K562 (cell line): ENCODE results near the gene SERP1. TPM values are rescaled to one million over a fixed set of nuclear protein-coding genes. Genes with fewer than 3 reads are reported as not detected.

Source experiments
- ASH1L ChIP-seq: fragments of 450-650 bp; IDR thresholded peaks from 2 replicates; pipeline ENCODE4 v1.6.1; 2018; ENCODE audit warnings: borderline replicate concordance, mild to moderate bottlenecking, low read depth; ENCODE audit not compliant: partially characterized antibody
- BACH1 ChIP-seq: fragments of 200-800 bp; sonication (Bioruptor generic); IDR thresholded peaks from 2 replicates; pipeline ENCODE4 v1.6.1; 2016; ENCODE audit warnings: missing genetic modification characterization, missing compliant biosample characterization
- BRCA1 ChIP-seq, 2 experiments: fragments of 450-650 bp in 1 of 2; sonication (generic) in 1 of 2; formaldehyde crosslinking in 1 of 2; IDR thresholded peaks; 2 replicates each; pipeline versions ENCODE4 v1.5.0 to v1.6.1; 2017 to 2020; ENCODE audit warnings: mild to moderate bottlenecking in 1 of 2, missing genetic modification reagents in 1 of 2
- CHCHD3 ChIP-seq: fragments of 250-450 bp; sonication (Bioruptor Pico); IDR thresholded peaks from 2 replicates; pipeline ENCODE4 v2.1.2; 2022; ENCODE audit warnings: mild to moderate bottlenecking
- ELF1 ChIP-seq: fragments of 200-800 bp; sonication (Bioruptor generic); IDR thresholded peaks from 2 replicates; pipeline ENCODE4 v1.6.1; 2016; ENCODE audit warnings: missing genetic modification characterization, missing compliant biosample characterization
- GATA2 ChIP-seq: sonication (generic); formaldehyde crosslinking; IDR thresholded peaks from 2 replicates; pipeline ENCODE4 v1.4.0; 2020; ENCODE audit warnings: mild to moderate bottlenecking, missing genetic modification reagents
- HNRNPL ChIP-seq: fragments of 200-400 bp; formaldehyde crosslinking; IDR thresholded peaks from 2 replicates; pipeline ENCODE4 v1.6.1; 2017; ENCODE audit warnings: low read depth, mild to moderate bottlenecking, low read length
- PURB ChIP-seq: sonication (generic); formaldehyde crosslinking; IDR thresholded peaks from 2 replicates; pipeline ENCODE4 v1.9.0; 2021; ENCODE audit warnings: low read depth, mild to moderate bottlenecking, missing genetic modification reagents
- STAG1 ChIP-seq: sonication (generic); formaldehyde crosslinking; IDR thresholded peaks from 2 replicates; pipeline ENCODE4 v1.5.0; 2020; ENCODE audit warnings: missing genetic modification reagents, borderline replicate concordance
- TAF7 ChIP-seq: fragments of 450-650 bp; IDR thresholded peaks from 2 replicates; pipeline ENCODE4 v1.6.1; 2016; ENCODE audit warnings: missing genetic modification characterization, missing compliant biosample characterization
- TEAD1 ChIP-seq, 2 experiments: fragments of 450-650 bp in 1 of 2; sonication (generic) in 1 of 2; formaldehyde crosslinking; IDR thresholded peaks; 2 replicates each; pipeline versions ENCODE4 v1.4.0 to v1.8.0; 2020 to 2022; ENCODE audit warnings: mild to moderate bottlenecking in 2 of 2, missing genetic modification reagents in 1 of 2
- U2AF1 ChIP-seq: fragments of 200-400 bp; formaldehyde crosslinking; optimal IDR thresholded peaks from 2 replicates; pipeline ENCODE3; 2017; ENCODE audit warnings: mild to moderate bottlenecking, low read depth, low read length, moderate library complexity
- ZNF316 ChIP-seq: fragments of 450-650 bp; IDR thresholded peaks from 2 replicates; pipeline ENCODE4 v1.6.1; 2016
- ZNF324 ChIP-seq: fragments of 250-450 bp; sonication (Bioruptor Pico); IDR thresholded peaks from 2 replicates; pipeline ENCODE4 v1.4.0; 2020; ENCODE audit warnings: mild to moderate bottlenecking
- ZNF384 ChIP-seq: IDR thresholded peaks from 2 replicates; pipeline ENCODE4 v1.6.1; 2012; ENCODE audit warnings: low read depth, low read length, improper control_type of control experiment
- ZNF57 ChIP-seq: fragments of 450-650 bp; formaldehyde crosslinking; IDR thresholded peaks from 2 replicates; pipeline ENCODE4 v1.4.0; 2020; ENCODE audit warnings: mild to moderate bottlenecking, moderate library complexity
- polyA plus RNA-seq, 8 experiments: library from polyadenylated mRNA; depleted of rRNA in 4 of 8; stranded (reverse) in 5 of 8; unstranded in 3 of 8; fragments of >200 nt; fragmentation: Nextera tagmentation in 2 of 8; fragmentation: Illumina TruSeq in 1 of 8; extraction: Ambion mirVana in 2 of 8; extraction: Trizol in 1 of 8; gene quantifications; 2 replicates each; pipeline versions ENCODE4 v1.2.1 to v1.2.3, GENCODE V29; 2011 to 2014; ENCODE audit warnings: inconsistent platforms in 1 of 8, missing spikeins in 1 of 8
- total RNA-seq, 7 experiments: library from RNA; depleted of rRNA in 6 of 7; stranded (reverse); fragments of >200 nt in 6 of 7; fragmentation: Illumina TruSeq in 2 of 7; extraction: Trizol in 2 of 7; gene quantifications; 2 replicates each; pipeline versions ENCODE4 v1.2.1 to v1.2.3, GENCODE V29; 2011 to 2021; ENCODE audit warnings: low replicate concordance in 1 of 7
- TF ChIP-seq, protein P1 (sequence below), 3 experiments: fragments of 200-800 bp in 1 of 3; sonication (Bioruptor generic) in 1 of 3; sonication (generic) in 1 of 3; formaldehyde crosslinking in 1 of 3; IDR thresholded peaks; 2 replicates each; pipeline versions ENCODE4 v1.6.1 to v1.8.0; 2016 to 2022; ENCODE audit warnings: mild to moderate bottlenecking in 2 of 3, missing compliant biosample characterization in 2 of 3, missing genetic modification characterization in 2 of 3, missing genetic modification reagents in 1 of 3
- TF ChIP-seq, protein P2 (sequence below): fragments of 250-450 bp; sonication (Bioruptor Pico); IDR thresholded peaks from 2 replicates; pipeline ENCODE4 v1.4.0; 2020; ENCODE audit warnings: mild to moderate bottlenecking
- TF ChIP-seq, protein P3 (sequence below): fragments of 450-650 bp; formaldehyde crosslinking; IDR thresholded peaks from 2 replicates; pipeline ENCODE4 v1.4.0; 2022; ENCODE audit warnings: missing genetic modification characterization
- TF ChIP-seq, protein P4 (sequence below), 3 experiments: IDR thresholded peaks in 2 of 3; conservative IDR thresholded peaks in 1 of 3; 2 replicates each; pipeline ENCODE4 v1.5.1; 2011 to 2012; ENCODE audit warnings: low read length in 3 of 3, mild to moderate bottlenecking in 3 of 3, control low read depth in 2 of 3, improper control_type of control experiment in 1 of 3, inconsistent platforms in 1 of 3, low read depth in 1 of 3, mixed read lengths in 1 of 3, moderate library complexity in 1 of 3; ENCODE audit not compliant: insufficient read depth in 2 of 3

Gene SERP1
- total and polyA plus RNA-seq, 9 of the 15 experiments (the other 6 are each of a cell fraction or from before 2014, with no cell fraction given): 38.6 to 443 (median 121) TPM

DNA sequence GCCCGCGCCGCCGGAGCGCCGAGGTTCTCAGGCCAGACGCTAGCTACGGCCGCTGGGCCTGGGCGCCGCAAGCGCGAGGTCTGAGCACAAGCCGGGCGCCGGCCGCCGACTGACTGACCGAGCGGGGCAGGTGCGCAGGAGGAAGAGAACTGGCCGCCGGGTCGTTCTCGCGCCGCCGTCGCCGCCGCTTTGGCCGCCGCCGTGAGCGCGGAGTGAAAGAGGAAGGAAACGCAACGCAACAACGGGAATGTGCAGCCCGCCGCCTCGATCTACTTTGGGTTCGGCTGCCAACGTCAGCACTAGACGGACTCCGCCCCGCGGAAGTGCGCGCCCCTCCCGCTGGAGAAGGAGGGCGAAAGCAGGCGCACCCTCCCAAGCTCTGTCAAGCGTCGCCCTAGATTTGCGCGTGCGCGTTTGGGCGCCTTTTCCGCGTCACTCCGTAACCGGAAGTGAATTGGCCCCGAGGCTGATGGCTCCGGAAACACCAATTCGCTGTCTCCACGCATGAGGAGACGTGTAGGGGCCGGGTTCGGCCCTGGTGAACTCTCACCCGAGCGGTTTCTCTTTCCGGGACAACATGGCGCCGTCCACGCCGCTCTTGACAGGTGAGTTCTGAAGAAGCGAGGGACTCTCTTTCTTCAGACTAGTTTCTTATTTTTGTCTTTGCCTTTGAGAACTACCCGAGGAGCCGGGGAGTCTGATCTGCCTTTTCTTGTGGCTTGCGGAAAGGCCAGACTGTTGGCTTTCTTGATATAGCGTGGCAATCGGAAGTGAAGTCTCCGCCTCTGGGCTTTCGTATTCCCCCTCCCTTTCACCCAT is at the start of gene SERP1, which contains the start of gene EIF2A (continued):
- TF ChIP-seq, protein P1, sequence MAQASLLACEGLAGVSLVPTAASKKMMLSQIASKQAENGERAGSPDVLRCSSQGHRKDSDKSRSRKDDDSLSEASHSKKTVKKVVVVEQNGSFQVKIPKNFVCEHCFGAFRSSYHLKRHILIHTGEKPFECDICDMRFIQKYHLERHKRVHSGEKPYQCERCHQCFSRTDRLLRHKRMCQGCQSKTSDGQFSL (CRISPR knock-in tag; IDR thresholded peaks at IDR 0.05): peak; percentile 53; the same call in 1 of the 2 replicates
- TF ChIP-seq, protein P1 (tag; IDR thresholded peaks at IDR 0.05): no peak
- TF ChIP-seq U2AF1 (peak; percentile 93), ELF1 (tag) (peak; percentile 97), ASH1L (peak; percentile 78), ZNF57 (CRISPR knock-in tag) (0 out of 2 replicates have a peak, but pooled peaks have one; percentile 53), PURB (no peak), HNRNPL (no peak), CHCHD3 (CRISPR knock-in tag) (0 out of 2 replicates have a peak, but pooled peaks have one; percentile 76), BRCA1 (IDR thresholded peaks at IDR 0.05) (no peak), BRCA1 (CRISPR knock-in tag; IDR thresholded peaks at IDR 0.05) (no peak), ZNF324 (CRISPR knock-in tag) (no peak), TEAD1 (CRISPR knock-in tag; IDR thresholded peaks at IDR 0.05) (peak in 1 of 2 experiments; percentile 92; a peak in 2 of 4 replicates), STAG1 (CRISPR knock-in tag) (no peak), TAF7 (tag) (peak; percentile 90), GATA2 (CRISPR knock-in tag) (no peak), ZNF316 (no peak), BACH1 (tag) (no peak), ZNF384 (no peak)
- TF ChIP-seq, protein P2, sequence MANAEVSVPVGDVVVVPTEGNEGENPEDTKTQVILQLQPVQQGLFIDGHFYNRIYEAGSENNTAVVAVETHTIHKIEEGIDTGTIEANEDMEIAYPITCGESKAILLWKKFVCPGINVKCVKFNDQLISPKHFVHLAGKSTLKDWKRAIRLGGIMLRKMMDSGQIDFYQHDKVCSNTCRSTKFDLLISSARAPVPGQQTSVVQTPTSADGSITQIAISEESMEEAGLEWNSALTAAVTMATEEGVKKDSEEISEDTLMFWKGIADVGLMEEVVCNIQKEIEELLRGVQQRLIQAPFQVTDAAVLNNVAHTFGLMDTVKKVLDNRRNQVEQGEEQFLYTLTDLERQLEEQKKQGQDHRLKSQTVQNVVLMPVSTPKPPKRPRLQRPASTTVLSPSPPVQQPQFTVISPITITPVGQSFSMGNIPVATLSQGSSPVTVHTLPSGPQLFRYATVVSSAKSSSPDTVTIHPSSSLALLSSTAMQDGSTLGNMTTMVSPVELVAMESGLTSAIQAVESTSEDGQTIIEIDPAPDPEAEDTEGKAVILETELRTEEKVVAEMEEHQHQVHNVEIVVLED (CRISPR knock-in tag): peak; percentile 88
- TF ChIP-seq, protein P3, sequence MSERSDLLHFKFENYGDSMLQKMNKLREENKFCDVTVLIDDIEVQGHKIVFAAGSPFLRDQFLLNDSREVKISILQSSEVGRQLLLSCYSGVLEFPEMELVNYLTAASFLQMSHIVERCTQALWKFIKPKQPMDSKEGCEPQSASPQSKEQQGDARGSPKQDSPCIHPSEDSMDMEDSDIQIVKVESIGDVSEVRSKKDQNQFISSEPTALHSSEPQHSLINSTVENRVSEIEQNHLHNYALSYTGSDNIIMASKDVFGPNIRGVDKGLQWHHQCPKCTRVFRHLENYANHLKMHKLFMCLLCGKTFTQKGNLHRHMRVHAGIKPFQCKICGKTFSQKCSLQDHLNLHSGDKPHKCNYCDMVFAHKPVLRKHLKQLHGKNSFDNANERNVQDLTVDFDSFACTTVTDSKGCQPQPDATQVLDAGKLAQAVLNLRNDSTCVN (CRISPR knock-in tag): no peak
- TF ChIP-seq, protein P4, sequence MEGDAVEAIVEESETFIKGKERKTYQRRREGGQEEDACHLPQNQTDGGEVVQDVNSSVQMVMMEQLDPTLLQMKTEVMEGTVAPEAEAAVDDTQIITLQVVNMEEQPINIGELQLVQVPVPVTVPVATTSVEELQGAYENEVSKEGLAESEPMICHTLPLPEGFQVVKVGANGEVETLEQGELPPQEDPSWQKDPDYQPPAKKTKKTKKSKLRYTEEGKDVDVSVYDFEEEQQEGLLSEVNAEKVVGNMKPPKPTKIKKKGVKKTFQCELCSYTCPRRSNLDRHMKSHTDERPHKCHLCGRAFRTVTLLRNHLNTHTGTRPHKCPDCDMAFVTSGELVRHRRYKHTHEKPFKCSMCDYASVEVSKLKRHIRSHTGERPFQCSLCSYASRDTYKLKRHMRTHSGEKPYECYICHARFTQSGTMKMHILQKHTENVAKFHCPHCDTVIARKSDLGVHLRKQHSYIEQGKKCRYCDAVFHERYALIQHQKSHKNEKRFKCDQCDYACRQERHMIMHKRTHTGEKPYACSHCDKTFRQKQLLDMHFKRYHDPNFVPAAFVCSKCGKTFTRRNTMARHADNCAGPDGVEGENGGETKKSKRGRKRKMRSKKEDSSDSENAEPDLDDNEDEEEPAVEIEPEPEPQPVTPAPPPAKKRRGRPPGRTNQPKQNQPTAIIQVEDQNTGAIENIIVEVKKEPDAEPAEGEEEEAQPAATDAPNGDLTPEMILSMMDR (IDR thresholded peaks at IDR 0.05 in 2 of 3, conservative IDR thresholded peaks at IDR 0.05 in 1 of 3; ENCODE audit: insufficient read depth in 2 of 3, low read depth in 1 of 3, low read length in 3 of 3): no peak; a peak in 1 of 6 replicates
